ENCODE data around the gene CCDC40. TPM values are rescaled to one million over a fixed set of nuclear protein-coding genes. Genes with fewer than 3 reads are reported as not detected.
A peak's percentile ranks its signal among the peaks of the same experiment; 100 is the strongest.

Gene CCDC40
- total and polyA plus RNA-seq, 2 of the 13 experiments (the other 11 are each of a cell fraction or from before 2014, with no cell fraction given) = 4.1 to 5.5 TPM

- TF ChIP-seq TP53 (CRISPR knock-in tag; conservative IDR thresholded peaks at IDR 0.05) (no peak), DZIP1 (CRISPR knock-in tag; IDR thresholded peaks at IDR 0.05) (peak; percentile 93), PATZ1 (CRISPR knock-in tag; IDR thresholded peaks at IDR 0.05) (peak; percentile 96), DBP (CRISPR knock-in tag; IDR thresholded peaks at IDR 0.05; ENCODE audit: not compliant biosample characterization) (peak; percentile 38), ZNF280B (CRISPR knock-in tag; IDR thresholded peaks at IDR 0.05; ENCODE audit: borderline replicate concordance) (peak; percentile 65; the same call in 1 of the 2 replicates), THRA (CRISPR knock-in tag; IDR thresholded peaks at IDR 0.05; ENCODE audit: borderline replicate concordance) (peak; percentile 70; the same call in 1 of the 2 replicates), ZNF564 (CRISPR knock-in tag; IDR thresholded peaks at IDR 0.05) (peak; percentile 63; the same call in 1 of the 2 replicates), RAD21 (CRISPR knock-in tag; IDR thresholded peaks at IDR 0.05) (peak; percentile 63; the same call in 1 of the 2 replicates), HES4 (CRISPR knock-in tag; IDR thresholded peaks at IDR 0.05; ENCODE audit: borderline replicate concordance) (no peak), ZSCAN22 (CRISPR knock-in tag; IDR thresholded peaks at IDR 0.05) (no peak), ZNF335 (CRISPR knock-in tag; IDR thresholded peaks at IDR 0.05) (no peak), ZNF20 (CRISPR knock-in tag; IDR thresholded peaks at IDR 0.05) (peak; percentile 80; the same call in 1 of the 2 replicates), DMAP1 (CRISPR knock-in tag; IDR thresholded peaks at IDR 0.05) (peak; percentile 81; the same call in 1 of the 2 replicates), ATF6 (CRISPR knock-in tag; conservative IDR thresholded peaks at IDR 0.05) (no peak), ZNF12 (CRISPR knock-in tag; IDR thresholded peaks at IDR 0.05) (no peak), ZC3H4 (CRISPR knock-in tag; IDR thresholded peaks at IDR 0.05; ENCODE audit: borderline replicate concordance) (peak; percentile 80; the same call in 1 of the 2 replicates), DNMT1 (CRISPR knock-in tag; IDR thresholded peaks at IDR 0.05) (peak; percentile 50; the same call in 1 of the 2 replicates), ZNF101 (CRISPR knock-in tag; IDR thresholded peaks at IDR 0.05; ENCODE audit: borderline replicate concordance, low read depth) (no peak)
These were observed 44.4 kb upstream of the CCDC40 start (continued) for GRCh38 chr17:79991924-79992648.
